GM20000 (cell line): ENCODE results near the gene BRI3.

Source experiments
- DNase-seq: peaks from one replicate; pipeline ENCODE4 v3.0.0; 2012; ENCODE audit warnings: low spot score
- CTCF ChIP-seq: IDR thresholded peaks from 2 replicates; pipeline ENCODE4 v1.5.1; 2012; ENCODE audit warnings: mild to moderate bottlenecking, control low read depth; ENCODE audit errors: extremely low read depth, missing control alignments

Gene BRI3

GRCh38 chr7:98244871-98245270 is 36.6 kb upstream of the BRI3 start:
- no peak for TF ChIP-seq CTCF
- DNase-seq, result no peak

GRCh38 chr7:98248156-98248555 is 33.3 kb upstream of the BRI3 start:
- no peak for DNase-seq
- no peak for TF ChIP-seq CTCF

GRCh38 chr7:98249106-98249505 is 32.4 kb upstream of the BRI3 start:
- DNase-seq, result no peak
- TF ChIP-seq CTCF, result no peak

- no peak for TF ChIP-seq CTCF
- DNase-seq, result peak; percentile 79
These were observed 30.7 kb upstream of the BRI3 start for GRCh38 chr7:98250789-98251188.

GRCh38 chr7:98251231-98251600 is 30.3 kb upstream of the BRI3 start:
- TF ChIP-seq CTCF, result no peak
- DNase-seq, result peak; percentile 64

GRCh38 chr7:98251601-98252424 is 29.7 kb upstream of the BRI3 start, which contains the start of gene TECPR1:
Gene TECPR1, minus strand, starts transcription at chr7:98252232. Its CDS starts 6,086 bp downstream, at chr7:98246146.
- TF ChIP-seq CTCF, result no peak
- DNase-seq, result peak; percentile 99

GRCh38 chr7:98252425-98253054 is 28.9 kb upstream of the BRI3 start:
- no peak for DNase-seq
- no peak for TF ChIP-seq CTCF
